GM23248 (cell line): ENCODE results near the gene TUBAL3. TPM values are rescaled to one million over a fixed set of nuclear protein-coding genes. Genes with fewer than 3 reads are reported as not detected.

ENCODE experiments used
- DNase-seq: peaks from one replicate; pipeline ENCODE4 v3.0.0-alpha.2; 2015
- H2AFZ ChIP-seq: fragments of 200-600 bp; sonication (generic); 2 replicates; pipeline ENCODE4 v1.6.1; 2016; ENCODE audit warnings: antibody characterized with exemption
- H3F3A ChIP-seq: fragments of 200-600 bp; sonication (generic); 2 replicates; pipeline ENCODE4 v1.6.1; 2016; ENCODE audit warnings: mild to moderate bottlenecking, antibody characterized with exemption, mixed run types; ENCODE audit not compliant: insufficient read depth
- H3K27ac ChIP-seq: fragments of 200-600 bp; sonication (generic); 2 replicates; pipeline ENCODE4 v1.5.1; 2016; ENCODE audit warnings: mild to moderate bottlenecking
- H3K27me3 ChIP-seq: fragments of 200-600 bp; sonication (generic); replicated peaks from 2 replicates; pipeline ENCODE4 v1.6.1; 2016; ENCODE audit warnings: mild to moderate bottlenecking; ENCODE audit not compliant: insufficient read depth
- H3K36me3 ChIP-seq: fragments of 200-600 bp; sonication (generic); 2 replicates; pipeline ENCODE4 v1.6.1; 2016; ENCODE audit warnings: low read depth, mild to moderate bottlenecking
- H3K4me1 ChIP-seq: fragments of 200-600 bp; sonication (generic); 2 replicates; pipeline ENCODE4 v1.6.1; 2016; ENCODE audit warnings: mild to moderate bottlenecking; ENCODE audit not compliant: insufficient read depth
- H3K4me2 ChIP-seq: fragments of 200-600 bp; sonication (generic); one replicate; pipeline ENCODE4 v1.6.1; 2016; ENCODE audit warnings: mild to moderate bottlenecking; ENCODE audit not compliant: unreplicated experiment
- H3K4me3 ChIP-seq: fragments of 200-600 bp; sonication (generic); 2 replicates; pipeline ENCODE4 v1.5.1; 2016; ENCODE audit warnings: mild to moderate bottlenecking
- H3K79me2 ChIP-seq: fragments of 200-600 bp; sonication (generic); 2 replicates; pipeline ENCODE4 v1.6.1; 2016; ENCODE audit warnings: mild to moderate bottlenecking; ENCODE audit not compliant: insufficient read depth
- H3K9ac ChIP-seq: fragments of 200-600 bp; sonication (generic); 2 replicates; pipeline ENCODE4 v1.6.1; 2016; ENCODE audit warnings: mild to moderate bottlenecking
- H3K9me2 ChIP-seq: fragments of 200-600 bp; sonication (generic); 2 replicates; pipeline ENCODE4 v1.6.1; 2016; ENCODE audit warnings: mixed run types, mild to moderate bottlenecking, moderate library complexity; ENCODE audit not compliant: insufficient read depth
- H3K9me3 ChIP-seq: fragments of 200-600 bp; sonication (generic); one replicate; pipeline ENCODE4 v1.6.1; 2017; ENCODE audit warnings: low read depth
- H4K20me1 ChIP-seq: fragments of 200-600 bp; sonication (generic); 2 replicates; pipeline ENCODE4 v1.6.0; 2016; ENCODE audit not compliant: insufficient read depth
- EZH2 ChIP-seq: fragments of 200-600 bp; sonication (generic); IDR thresholded peaks from 2 replicates; pipeline ENCODE4 v1.6.1; 2018; ENCODE audit warnings: antibody characterized with exemption, mild to moderate bottlenecking; ENCODE audit not compliant: insufficient read depth, poor library complexity, severe bottlenecking
- EZH2phosphoT487 ChIP-seq: fragments of 200-600 bp; sonication (generic); IDR thresholded peaks from 2 replicates; pipeline ENCODE4 v1.6.1; 2018; ENCODE audit warnings: antibody characterized with exemption, moderate library complexity, mild to moderate bottlenecking, low read depth; ENCODE audit not compliant: insufficient read depth
- WGBS, 2 experiments: methylation state at CpG; one replicate each; pipeline ENCODE4 v1.1.6; 2015 to 2017; ENCODE audit warnings: low lambda C conversion rate in 2 of 2, low coverage in 1 of 2; ENCODE audit errors: missing lambda C conversion rate in 2 of 2; 5-methylcytosine and 5-hydroxymethylcytosine counted together
- in situ Hi-C: fragments of 300-500 bp; cut with MboI; formaldehyde crosslinking; loops from 2 replicates; pipeline ENCODE4 v1.15.0; 2020
- polyA plus RNA-seq: library from polyadenylated mRNA; unstranded; fragments of >200 nt; fragmentation: Nextera tagmentation; extraction: Ambion mirVana; gene quantifications from 2 replicates; pipeline ENCODE4 v1.2.1, GENCODE V29; 2016
- total RNA-seq: library from RNA; depleted of rRNA; stranded (reverse); fragments of >200 nt; shearing (Covaris generic); gene quantifications from 2 replicates; pipeline ENCODE4 v1.2.3, GENCODE V29; 2014

The TUBAL3 gene
- total and polyA plus RNA-seq, 2 experiments from 2014 or later: not detected

GRCh38 chr10:5369362-5370158 lies 35.1 kb downstream of the TUBAL3 start:
- H3K4me1 ChIP-seq: no peaks in the 10 kb centered on the region
- H3K27ac ChIP-seq: no peak overlapping the region
- no peak overlapping the region for H3K4me3 ChIP-seq
- no peak overlapping the region for H3K9ac ChIP-seq
- H3K36me3 ChIP-seq: no peaks in the 10 kb centered on the region
- TF ChIP-seq EZH2phosphoT487 (no peak), EZH2 (no peak)
- H3K9me3 ChIP-seq: no peaks in the 10 kb centered on the region
- no peak for DNase-seq
- in situ Hi-C loops: no loop called here
- H3K27me3 ChIP-seq: peaks cover 28% of the 10 kb centered on the region
- WGBS, 2 experiments: 18 to 49% methylated on average over 8 to 16 of the region's 16 CpGs
- H3K4me2 ChIP-seq: no peak overlapping the region
- no peaks in the 10 kb centered on the region for H3K79me2 ChIP-seq
- peaks cover 10% of the 10 kb centered on the region for H3F3A ChIP-seq
- no peaks in the 10 kb centered on the region for H3K9me2 ChIP-seq
- no peaks in the 10 kb centered on the region for H4K20me1 ChIP-seq
- H2AFZ ChIP-seq: no peak overlapping the region

GRCh38 chr10:5365928-5366327 lies 38.7 kb downstream of the TUBAL3 start:
- H3K4me3 ChIP-seq: no peak overlapping the region
- H3K79me2 ChIP-seq: no peaks in the 10 kb centered on the region
- no peaks in the 10 kb centered on the region for H3K36me3 ChIP-seq
- H3K27ac ChIP-seq: no peak overlapping the region
- DNase-seq: no peak
- no peak overlapping the region for H3K4me2 ChIP-seq
- WGBS, 2 experiments: 30% methylated on average over 5 of the region's 5 CpGs
- H3K9me2 ChIP-seq: no peaks in the 10 kb centered on the region
- TF ChIP-seq EZH2 (no peak), EZH2phosphoT487 (no peak)
- peaks cover 7% of the 10 kb centered on the region for H3F3A ChIP-seq
- no peaks in the 10 kb centered on the region for H3K9me3 ChIP-seq
- no peak overlapping the region for H2AFZ ChIP-seq
- in situ Hi-C loops: no loop called here
- H3K27me3 ChIP-seq: peaks cover 40% of the 10 kb centered on the region
- no peaks in the 10 kb centered on the region for H4K20me1 ChIP-seq
- H3K9ac ChIP-seq: no peak overlapping the region
- H3K4me1 ChIP-seq: no peaks in the 10 kb centered on the region

- peaks cover 42% of the 10 kb centered on the region for H3K27me3 ChIP-seq
- in situ Hi-C loops: no loop called here
- TF ChIP-seq EZH2phosphoT487 (no peak), EZH2 (no peak)
- H3K36me3 ChIP-seq: no peaks in the 10 kb centered on the region
- H3K4me3 ChIP-seq: no peak within 1 kb of the TSS
- peaks cover 5% of the 10 kb centered on the region for H3F3A ChIP-seq
- no peak within 1 kb of the TSS for H2AFZ ChIP-seq
- H3K9ac ChIP-seq: no peak within 1 kb of the TSS
- H3K9me2 ChIP-seq: no peaks in the 10 kb centered on the region
- no peak within 1 kb of the TSS for H3K4me2 ChIP-seq
- no peak for DNase-seq
- no peaks in the 10 kb centered on the region for H3K4me1 ChIP-seq
- no peaks in the 10 kb centered on the region for H3K79me2 ChIP-seq
- no peaks in the 10 kb centered on the region for H3K9me3 ChIP-seq
- H3K27ac ChIP-seq: no peak within 1 kb of the TSS
- no peaks in the 10 kb centered on the region for H4K20me1 ChIP-seq
- WGBS, 2 experiments: 35 to 38% methylated on average over 21 of the region's 21 CpGs
These were observed 39.7 kb downstream of the TUBAL3 start, which contains the start of gene UCN3 for GRCh38 chr10:5364890-5365338. Gene UCN3 (plus strand): TSS chr10:5364966. CDS start chr10:5373721, 8,755 bp downstream.

- no peak overlapping the region for H3K4me2 ChIP-seq
- whole genome bisulfite sequencing, 2 experiments: 70 to 74% methylated on average over 11 of the region's 11 CpGs
These were observed 40.3 kb downstream of the TUBAL3 start for GRCh38 chr10:5364374-5364773.

More at GRCh38 chr10:5364374-5364773, 40.3 kb downstream of the TUBAL3 start:
- Histone ChIP-seq H3K27ac (no peak overlapping the region), H3K27me3 (peaks cover 42% of the 10 kb centered on the region), H2AFZ (no peak overlapping the region), H3K36me3 (no peaks in the 10 kb centered on the region), H3K9me3 (no peaks in the 10 kb centered on the region), H3K9ac (no peak overlapping the region), H3F3A (0 out of 2 replicates have a peak, but pooled peaks cover under 1% of the 10 kb centered on the region), H4K20me1 (no peaks in the 10 kb centered on the region), H3K79me2 (no peaks in the 10 kb centered on the region), H3K9me2 (no peaks in the 10 kb centered on the region), H3K4me1 (no peaks in the 10 kb centered on the region), H3K4me3 (no peak overlapping the region)
- TF ChIP-seq EZH2phosphoT487: no peak
- no peak for TF ChIP-seq EZH2
- no peak for DNase-seq
- in situ Hi-C loops: no loop called here
